SK-N-SH treated with all-trans-retinoic acid at 6 μM for 48 hours (cell line): Measurements from ENCODE around the gene SRPRB.

Source experiments
- ATAC-seq: fragments of 200-7000 bp; cut with Tn5 transposase; 3 replicates; pipeline ENCODE4 v1.9.1; 2020; ENCODE audit warnings: mild to moderate bottlenecking, moderate library complexity
- BACH2 ChIP-seq: fragments of 250-450 bp; sonication (Bioruptor Pico); IDR thresholded peaks from 2 replicates; pipeline ENCODE4 v1.9.0; 2021; ENCODE audit warnings: mild to moderate bottlenecking, borderline replicate concordance
- CSDC2 ChIP-seq: fragments of 250-450 bp; sonication (Bioruptor Pico); IDR thresholded peaks from 2 replicates; pipeline ENCODE4 v1.5.0; 2020; ENCODE audit warnings: mild to moderate bottlenecking, moderate library complexity
- CSRNP3 ChIP-seq: fragments of 250-450 bp; sonication (Bioruptor Pico); IDR thresholded peaks from 2 replicates; pipeline ENCODE4 v1.5.1; 2021; ENCODE audit warnings: mild to moderate bottlenecking, moderate library complexity
- GLIS3 ChIP-seq: fragments of 250-450 bp; sonication (Bioruptor Pico); IDR thresholded peaks from 2 replicates; pipeline ENCODE4 v1.5.0; 2020; ENCODE audit warnings: mild to moderate bottlenecking, moderate library complexity
- ISL1 ChIP-seq: fragments of 250-450 bp; sonication (Bioruptor Pico); IDR thresholded peaks from 2 replicates; pipeline ENCODE4 v2.1.2; 2022; ENCODE audit warnings: mild to moderate bottlenecking, moderate library complexity
- OSR1 ChIP-seq: fragments of 250-450 bp; sonication (Bioruptor Pico); IDR thresholded peaks from 2 replicates; pipeline ENCODE4 v1.8.0; 2022; ENCODE audit warnings: moderate library complexity, mild to moderate bottlenecking, inconsistent platforms
- PATZ1 ChIP-seq: fragments of 250-450 bp; sonication (Bioruptor Pico); IDR thresholded peaks from 2 replicates; pipeline ENCODE4 v1.8.0; 2020; ENCODE audit warnings: mild to moderate bottlenecking, moderate library complexity, borderline replicate concordance
- POU6F1 ChIP-seq: fragments of 250-450 bp; sonication (Bioruptor Pico); IDR thresholded peaks from 2 replicates; pipeline ENCODE4 v1.8.0; 2021; ENCODE audit warnings: low read depth, mild to moderate bottlenecking, moderate library complexity, borderline replicate concordance
- PPARA ChIP-seq: fragments of 250-450 bp; sonication (Bioruptor Pico); IDR thresholded peaks from 2 replicates; pipeline ENCODE4 v1.5.0; 2020; ENCODE audit warnings: mild to moderate bottlenecking, borderline replicate concordance
- RARB ChIP-seq: fragments of 250-450 bp; sonication (Bioruptor Pico); IDR thresholded peaks from 2 replicates; pipeline ENCODE4 v1.8.0; 2021; ENCODE audit warnings: mild to moderate bottlenecking, moderate library complexity
- SNAI2 ChIP-seq: fragments of 250-450 bp; sonication (Bioruptor Pico); IDR thresholded peaks from 2 replicates; pipeline ENCODE4 v1.5.0; 2020; ENCODE audit warnings: mild to moderate bottlenecking, moderate library complexity
- TCF4 ChIP-seq: fragments of 250-450 bp; sonication (Bioruptor Pico); IDR thresholded peaks from 2 replicates; pipeline ENCODE4 v1.8.0; 2021; ENCODE audit warnings: mild to moderate bottlenecking, moderate library complexity, borderline replicate concordance
- TOX ChIP-seq: fragments of 250-450 bp; sonication (Bioruptor Pico); IDR thresholded peaks from 2 replicates; pipeline ENCODE4 v1.8.0; 2021; ENCODE audit warnings: mild to moderate bottlenecking, moderate library complexity, borderline replicate concordance
- ZC3H10 ChIP-seq: fragments of 250-450 bp; sonication (Bioruptor Pico); IDR thresholded peaks from 2 replicates; pipeline ENCODE4 v1.5.1; 2021; ENCODE audit warnings: mild to moderate bottlenecking, moderate library complexity
- ZFP3 ChIP-seq: fragments of 250-450 bp; sonication (Bioruptor Pico); IDR thresholded peaks from 2 replicates; pipeline ENCODE4 v1.5.0; 2020; ENCODE audit warnings: mild to moderate bottlenecking, moderate library complexity
- ZNF70 ChIP-seq: fragments of 450-650 bp; formaldehyde crosslinking; IDR thresholded peaks from 2 replicates; pipeline ENCODE4 v1.5.0; 2020; ENCODE audit warnings: mild to moderate bottlenecking, moderate library complexity
- ZNF8 ChIP-seq: fragments of 450-650 bp; formaldehyde crosslinking; IDR thresholded peaks from 2 replicates; pipeline ENCODE4 v1.5.0; 2020; ENCODE audit warnings: mild to moderate bottlenecking, moderate library complexity
- TF ChIP-seq, protein P1 (sequence below): fragments of 250-450 bp; sonication (Bioruptor Pico); IDR thresholded peaks from 2 replicates; pipeline ENCODE4 v1.5.1; 2020; ENCODE audit warnings: low read depth, mild to moderate bottlenecking, moderate library complexity
- TF ChIP-seq, protein P2 (sequence below): fragments of 250-450 bp; sonication (Bioruptor Pico); IDR thresholded peaks from 2 replicates; pipeline ENCODE4 v1.5.0; 2020; ENCODE audit warnings: mild to moderate bottlenecking, moderate library complexity

Gene SRPRB

DNA sequence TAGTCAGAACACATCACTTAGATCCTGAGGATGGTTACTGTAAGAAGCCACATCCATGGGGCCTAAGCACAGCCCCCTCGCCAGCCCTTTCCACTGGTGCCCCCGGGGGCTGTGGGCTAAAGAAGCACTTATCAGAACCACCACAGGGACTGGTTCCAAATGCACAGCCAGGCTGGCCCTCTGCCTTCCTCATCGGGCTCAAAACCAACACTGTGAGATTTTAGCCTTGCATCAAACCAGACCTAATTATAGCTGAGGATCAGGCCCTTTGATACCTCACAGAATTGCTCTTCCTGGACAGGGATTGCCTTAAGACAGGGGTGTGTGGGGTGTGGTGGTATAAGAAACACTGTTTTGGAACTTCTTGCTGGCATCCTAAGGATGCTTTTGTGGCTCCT is 23.7 kb downstream of the SRPRB start:
- TF ChIP-seq CSRNP3 (CRISPR knock-in tag) = no peak
- TF ChIP-seq ZFP3 (CRISPR knock-in tag) = no peak
- no peak for TF ChIP-seq SNAI2
- TF ChIP-seq, all 23 proteins: peak for 0
- no peak for ATAC-seq

DNA sequence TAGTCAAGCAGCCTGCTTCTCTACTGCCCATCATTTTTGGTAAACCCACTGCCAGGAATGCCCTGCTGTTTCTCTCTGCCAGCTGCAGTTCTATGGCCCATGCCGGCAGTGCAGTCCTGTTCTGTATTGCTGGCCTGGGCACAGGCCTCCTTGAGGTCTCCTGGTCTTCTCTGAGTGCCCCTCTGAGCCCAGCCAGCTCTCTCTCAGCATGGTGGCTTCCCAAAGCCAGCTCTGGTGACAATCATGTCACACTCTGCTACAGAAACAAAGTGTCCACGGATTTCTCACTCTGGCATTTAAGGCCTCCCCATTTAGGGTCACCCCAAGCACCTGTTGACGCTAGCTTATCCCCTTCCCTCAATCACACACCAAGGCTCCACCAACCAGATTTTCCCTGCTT is 24.5 kb downstream of the SRPRB start:
- TF ChIP-seq OSR1 (no peak), GLIS3 (CRISPR knock-in tag) (no peak), PATZ1 (CRISPR knock-in tag) (no peak), SNAI2 (no peak), PPARA (CRISPR knock-in tag) (no peak), POU6F1 (CRISPR knock-in tag) (no peak)
- TF ChIP-seq, all 23 proteins: peak for 0
- ATAC-seq = no peak

GRCh38 chr3:133831966-133832801 is 26.6 kb downstream of the SRPRB start:
- ATAC-seq = no peak
- TF ChIP-seq RARB (CRISPR knock-in tag) (no peak), PPARA (CRISPR knock-in tag) (no peak), ZC3H10 (no peak), SNAI2 (no peak), ISL1 (CRISPR knock-in tag) (no peak), ZFP3 (CRISPR knock-in tag) (no peak), BACH2 (CRISPR knock-in tag) (no peak), PATZ1 (CRISPR knock-in tag) (no peak), CSDC2 (CRISPR knock-in tag) (no peak), TOX (CRISPR knock-in tag) (no peak), TCF4 (CRISPR knock-in tag) (no peak), OSR1 (no peak), ZNF70 (CRISPR knock-in tag) (no peak), ZNF8 (no peak), CSRNP3 (CRISPR knock-in tag) (no peak), POU6F1 (CRISPR knock-in tag) (no peak)
- TF ChIP-seq, protein P1, sequence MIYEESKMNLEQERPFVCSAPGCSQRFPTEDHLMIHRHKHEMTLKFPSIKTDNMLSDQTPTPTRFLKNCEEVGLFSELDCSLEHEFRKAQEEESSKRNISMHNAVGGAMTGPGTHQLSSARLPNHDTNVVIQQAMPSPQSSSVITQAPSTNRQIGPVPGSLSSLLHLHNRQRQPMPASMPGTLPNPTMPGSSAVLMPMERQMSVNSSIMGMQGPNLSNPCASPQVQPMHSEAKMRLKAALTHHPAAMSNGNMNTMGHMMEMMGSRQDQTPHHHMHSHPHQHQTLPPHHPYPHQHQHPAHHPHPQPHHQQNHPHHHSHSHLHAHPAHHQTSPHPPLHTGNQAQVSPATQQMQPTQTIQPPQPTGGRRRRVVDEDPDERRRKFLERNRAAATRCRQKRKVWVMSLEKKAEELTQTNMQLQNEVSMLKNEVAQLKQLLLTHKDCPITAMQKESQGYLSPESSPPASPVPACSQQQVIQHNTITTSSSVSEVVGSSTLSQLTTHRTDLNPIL (CRISPR knock-in tag) = no peak
- TF ChIP-seq, protein P2, sequence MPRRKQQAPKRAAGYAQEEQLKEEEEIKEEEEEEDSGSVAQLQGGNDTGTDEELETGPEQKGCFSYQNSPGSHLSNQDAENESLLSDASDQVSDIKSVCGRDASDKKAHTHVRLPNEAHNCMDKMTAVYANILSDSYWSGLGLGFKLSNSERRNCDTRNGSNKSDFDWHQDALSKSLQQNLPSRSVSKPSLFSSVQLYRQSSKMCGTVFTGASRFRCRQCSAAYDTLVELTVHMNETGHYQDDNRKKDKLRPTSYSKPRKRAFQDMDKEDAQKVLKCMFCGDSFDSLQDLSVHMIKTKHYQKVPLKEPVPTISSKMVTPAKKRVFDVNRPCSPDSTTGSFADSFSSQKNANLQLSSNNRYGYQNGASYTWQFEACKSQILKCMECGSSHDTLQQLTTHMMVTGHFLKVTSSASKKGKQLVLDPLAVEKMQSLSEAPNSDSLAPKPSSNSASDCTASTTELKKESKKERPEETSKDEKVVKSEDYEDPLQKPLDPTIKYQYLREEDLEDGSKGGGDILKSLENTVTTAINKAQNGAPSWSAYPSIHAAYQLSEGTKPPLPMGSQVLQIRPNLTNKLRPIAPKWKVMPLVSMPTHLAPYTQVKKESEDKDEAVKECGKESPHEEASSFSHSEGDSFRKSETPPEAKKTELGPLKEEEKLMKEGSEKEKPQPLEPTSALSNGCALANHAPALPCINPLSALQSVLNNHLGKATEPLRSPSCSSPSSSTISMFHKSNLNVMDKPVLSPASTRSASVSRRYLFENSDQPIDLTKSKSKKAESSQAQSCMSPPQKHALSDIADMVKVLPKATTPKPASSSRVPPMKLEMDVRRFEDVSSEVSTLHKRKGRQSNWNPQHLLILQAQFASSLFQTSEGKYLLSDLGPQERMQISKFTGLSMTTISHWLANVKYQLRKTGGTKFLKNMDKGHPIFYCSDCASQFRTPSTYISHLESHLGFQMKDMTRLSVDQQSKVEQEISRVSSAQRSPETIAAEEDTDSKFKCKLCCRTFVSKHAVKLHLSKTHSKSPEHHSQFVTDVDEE = no peak
